GM19397 (cell line): Measurements from ENCODE around the gene TTYH3.
A peak's percentile ranks its signal among the peaks of the same experiment; 100 is the strongest.
"Not testable (repeated sequence)": the region's sequence is repeated elsewhere in the genome, so short reads cannot be mapped to it uniquely, and the experiment has no call there.

Source experiments
- ATAC-seq: cut with Tn5 transposase; IDR thresholded peaks from one replicate; pipeline ENCODE4 v1.9.1; 2021; ENCODE audit warnings: mild to moderate bottlenecking, moderate library complexity; ENCODE audit not compliant: unreplicated experiment

The TTYH3 gene

GRCh38 chr7:2662273-2663120 is 30.7 kb downstream of the TTYH3 start:
- no peak for ATAC-seq

GRCh38 chr7:2663121-2663886 is 31.5 kb downstream of the TTYH3 start:
- no peak for ATAC-seq

- ATAC-seq: no peak
These were observed 32.2 kb downstream of the TTYH3 start for GRCh38 chr7:2663960-2664359.

- no peak for ATAC-seq
These were observed 33.6 kb downstream of the TTYH3 start for GRCh38 chr7:2665359-2665791.

- ATAC-seq: no peak
These were observed 34.4 kb downstream of the TTYH3 start for GRCh38 chr7:2666155-2666554.

- no peak for ATAC-seq
These were observed 34.9 kb downstream of the TTYH3 start for GRCh38 chr7:2666588-2667250.

- ATAC-seq: no peak
These were observed 36.1 kb downstream of the TTYH3 start for GRCh38 chr7:2667843-2668242.

GRCh38 chr7:2668401-2668800 is 36.6 kb downstream of the TTYH3 start:
- ATAC-seq: no peak

GRCh38 chr7:2670171-2670570 is 38.4 kb downstream of the TTYH3 start:
- ATAC-seq: no peak

- ATAC-seq: peak; percentile 61
These were observed 39.1 kb downstream of the TTYH3 start for GRCh38 chr7:2670720-2671391.

- ATAC-seq: not testable (repeated sequence)
These were observed 41.4 kb downstream of the TTYH3 start for GRCh38 chr7:2673214-2673613.

- no peak for ATAC-seq
These were observed 42.1 kb downstream of the TTYH3 start for GRCh38 chr7:2673934-2674333.

GRCh38 chr7:2675256-2675764 is 43.5 kb downstream of the TTYH3 start:
- no peak for ATAC-seq

- not testable (repeated sequence) for ATAC-seq
These were observed 44.8 kb downstream of the TTYH3 start for GRCh38 chr7:2676576-2676975.

- not testable (repeated sequence) for ATAC-seq
These were observed 46.7 kb downstream of the TTYH3 start for GRCh38 chr7:2678454-2678853.

GRCh38 chr7:2679135-2680127 is 47.6 kb downstream of the TTYH3 start:
- not testable (repeated sequence) for ATAC-seq

- ATAC-seq: no peak
These were observed 48.5 kb downstream of the TTYH3 start for GRCh38 chr7:2680256-2680655.

- no peak for ATAC-seq
These were observed 49.2 kb downstream of the TTYH3 start for GRCh38 chr7:2680792-2681490.
